Esophagus (tissue), 2 donors: Measurements from ENCODE around the gene MIF4GD. TPM values are rescaled to one million over a fixed set of nuclear protein-coding genes. Genes with fewer than 3 reads are reported as not detected.

Experiments used
- H3K27ac ChIP-seq, 2 donors: one replicate each; pipeline ENCODE4 v1.5.1; 2013; ENCODE audit warnings: low read depth in 2 of 2, mild to moderate bottlenecking in 2 of 2, inconsistent platforms in 1 of 2, low read length in 1 of 2, moderate library complexity in 1 of 2
- H3K27me3 ChIP-seq, 2 donors: one replicate each; pipeline ENCODE4 v1.6.1; 2013; ENCODE audit warnings: low read length in 2 of 2, control low read depth in 1 of 2, mild to moderate bottlenecking in 1 of 2; ENCODE audit not compliant: insufficient read depth in 2 of 2, control insufficient read depth in 1 of 2
- H3K36me3 ChIP-seq, 2 donors: one replicate each; pipeline ENCODE4 v1.6.1; 2013; ENCODE audit warnings: low read length in 1 of 2; ENCODE audit not compliant: control insufficient read depth in 2 of 2, insufficient read depth in 2 of 2
- H3K4me1 ChIP-seq, 2 donors: one replicate each; pipeline ENCODE4 v1.6.1; 2013; ENCODE audit warnings: low read length in 1 of 2; ENCODE audit not compliant: control insufficient read depth in 2 of 2, insufficient read depth in 2 of 2
- H3K4me3 ChIP-seq, 2 donors: one replicate each; pipeline ENCODE4 v1.5.1; 2013; ENCODE audit warnings: low read length in 2 of 2, mild to moderate bottlenecking in 2 of 2, low read depth in 1 of 2, moderate library complexity in 1 of 2
- H3K9me3 ChIP-seq, 2 donors: one replicate each; pipeline ENCODE4 v1.6.1; 2013; ENCODE audit warnings: mild to moderate bottlenecking in 2 of 2, low read depth in 1 of 2, low read length in 1 of 2, moderate library complexity in 1 of 2; ENCODE audit not compliant: control insufficient read depth in 2 of 2, insufficient read depth in 1 of 2
- WGBS, 2 donors: extraction: QIAGEN DNeasy Blood & Tissue Kit; methylation state at CpG; one replicate each; pipeline ENCODE4 v1.1.7; 2013; 5-methylcytosine and 5-hydroxymethylcytosine counted together
- polyA plus RNA-seq, 2 donors: library from polyadenylated mRNA; stranded (reverse); fragments of 200-250 nt; gene quantifications; one replicate each; pipeline ENCODE4 v1.2.3, GENCODE V29; 2013
- donor health status: healthy with polysubstance abuse.
- donor health status: Bipolar disorder and iron deficiency.

MIF4GD gene, protein sequence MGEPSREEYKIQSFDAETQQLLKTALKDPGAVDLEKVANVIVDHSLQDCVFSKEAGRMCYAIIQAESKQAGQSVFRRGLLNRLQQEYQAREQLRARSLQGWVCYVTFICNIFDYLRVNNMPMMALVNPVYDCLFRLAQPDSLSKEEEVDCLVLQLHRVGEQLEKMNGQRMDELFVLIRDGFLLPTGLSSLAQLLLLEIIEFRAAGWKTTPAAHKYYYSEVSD
- polyA plus RNA-seq = 10 to 100 TPM in 1 of 2 donors, 1 to 10 TPM in 1; 9.3 to 23.3 TPM

DNA sequence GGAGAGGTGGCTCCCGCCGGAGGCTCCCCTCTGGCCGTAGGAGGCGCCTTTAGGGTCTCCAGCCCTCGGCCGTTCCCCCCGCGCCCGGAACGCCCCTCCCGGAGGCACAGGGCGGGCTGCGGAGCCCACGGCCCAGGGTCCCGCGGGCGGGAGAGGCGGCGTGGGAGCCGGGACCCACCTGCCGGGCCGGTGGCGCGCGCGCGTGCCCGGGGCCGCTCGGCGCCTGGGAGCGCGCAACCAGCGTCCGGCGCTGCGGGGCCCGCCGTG, at the start of gene MIF4GD:
Gene MIF4GD, minus strand, starts transcription at position 266 of the 267 bp plus-strand sequence. CDS start 1,036 bp downstream, outside the sequence.
- Histone ChIP-seq H3K9me3 (no peaks in the 10 kb centered on the region), H3K4me1 (peaks cover 0 to 15% of the 10 kb centered on the region in 2 donors), H3K4me3 (peak within 1 kb of the TSS; percentile 70 to 84), H3K27me3 (no peaks in the 10 kb centered on the region), H3K27ac (peak within 1 kb of the TSS; percentile 93 to 95), H3K36me3 (peaks cover 0 to 13% of the 10 kb centered on the region in 2 donors)
- WGBS, 2 donors = 1% methylated on average over 22 to 39 of the region's 39 CpGs

DNA sequence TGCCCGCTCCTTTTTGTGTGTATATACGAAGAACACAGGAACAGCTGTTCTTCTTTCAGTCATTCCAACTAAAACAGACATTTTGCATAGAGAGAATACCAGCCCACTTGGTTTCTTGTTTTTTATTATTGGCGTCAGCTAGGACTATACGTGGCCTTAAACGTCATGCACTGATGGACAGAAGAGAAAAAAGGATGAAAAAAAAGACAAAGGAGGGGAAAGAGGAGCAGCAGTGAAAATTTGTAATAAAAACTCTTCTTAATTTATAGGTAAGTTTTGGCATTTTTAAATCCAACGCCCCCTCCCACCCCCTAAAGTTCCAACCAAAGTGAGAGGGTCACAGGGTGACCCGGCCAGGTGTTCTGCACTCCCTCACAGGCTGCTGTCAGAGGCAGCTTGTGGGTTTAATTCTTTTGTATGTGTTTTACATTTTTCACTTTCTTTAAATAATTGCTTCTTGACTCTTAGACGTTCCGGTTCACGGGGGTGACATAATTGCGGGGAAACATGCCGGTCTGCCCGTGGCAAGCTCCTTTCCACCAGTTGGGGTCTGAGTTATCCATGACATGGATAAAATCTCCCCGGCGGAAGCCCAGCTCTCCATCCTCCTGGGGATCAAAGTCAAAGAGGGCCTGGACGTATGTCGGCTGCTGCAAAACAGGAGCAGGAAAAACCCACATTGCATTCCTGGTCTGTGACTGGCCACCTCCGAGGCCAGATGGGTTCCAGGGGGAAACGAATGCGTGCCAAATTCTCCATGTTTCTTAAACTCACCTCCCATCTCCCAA, 49.1 kb upstream of the MIF4GD start:
- WGBS, 2 donors = 85 to 86% methylated on average over 20 of the region's 20 CpGs
- Histone ChIP-seq H3K36me3 (peaks cover 4 to 25% of the 10 kb centered on the region in 2 donors), H3K4me3 (no peak overlapping the region), H3K27ac (no peak overlapping the region), H3K4me1 (no peaks in the 10 kb centered on the region), H3K9me3 (no peaks in the 10 kb centered on the region), H3K27me3 (no peaks in the 10 kb centered on the region)

DNA sequence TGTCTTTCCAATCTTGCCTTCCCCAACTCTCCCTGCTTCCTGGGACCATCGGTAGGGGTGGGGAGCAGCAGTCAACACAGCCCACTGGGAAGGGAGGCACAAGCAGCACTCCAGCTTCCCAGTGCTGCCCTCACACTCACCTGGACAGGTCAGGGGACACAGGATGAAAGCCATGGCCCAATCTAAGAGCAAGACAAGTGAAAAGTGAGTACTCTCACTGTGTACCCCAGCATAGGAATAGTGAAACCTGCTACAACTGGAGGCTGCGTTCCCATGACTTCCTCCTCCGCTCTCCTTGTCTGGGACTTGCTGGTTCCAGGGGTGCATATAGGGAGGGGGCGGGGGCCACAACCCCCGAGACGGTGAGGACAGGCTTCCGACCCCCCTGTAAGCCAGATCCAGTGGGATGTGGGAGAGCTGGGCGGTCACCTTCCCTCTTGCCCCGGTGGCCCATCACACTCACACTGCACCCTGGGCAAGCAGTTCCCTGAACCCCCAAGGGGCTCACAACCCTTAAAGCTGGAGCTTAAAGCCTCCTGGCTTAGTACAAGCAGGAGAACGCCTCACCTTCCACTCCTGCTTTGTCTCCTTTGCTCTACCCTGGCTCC, 47.7 kb upstream of the MIF4GD start:
- no peaks in the 10 kb centered on the region for H3K27me3 ChIP-seq
- H3K36me3 ChIP-seq = peaks cover 4 to 25% of the 10 kb centered on the region in 2 donors
- 90 to 91% methylated on average over 10 of the region's 10 CpGs for WGBS, 2 donors
- no peaks in the 10 kb centered on the region for H3K9me3 ChIP-seq
- H3K4me3 ChIP-seq = no peak overlapping the region
- no peak overlapping the region for H3K27ac ChIP-seq
- H3K4me1 ChIP-seq = no peaks in the 10 kb centered on the region

DNA sequence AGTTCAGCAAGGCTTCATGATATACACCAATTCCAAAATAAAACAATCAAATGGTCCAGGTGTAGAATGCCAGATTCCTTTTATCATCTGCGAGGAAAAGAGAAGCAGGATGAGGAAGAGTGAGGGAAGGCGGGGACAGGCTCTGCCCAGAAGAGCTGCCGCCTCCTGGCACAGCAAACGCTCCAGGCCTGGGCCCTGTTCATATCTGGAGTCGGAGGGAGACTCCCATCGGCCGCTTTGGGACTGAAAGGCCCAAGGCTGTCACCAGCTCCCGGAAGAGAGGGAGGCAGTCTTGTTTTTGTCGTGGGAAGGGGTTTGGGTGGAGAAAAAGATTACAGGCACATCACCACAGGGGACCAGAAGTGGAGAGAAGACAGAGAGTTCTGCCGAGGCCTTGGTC, 47.2 kb upstream of the MIF4GD start:
- no peak overlapping the region for H3K27ac ChIP-seq
- 77 to 78% methylated on average over 10 of the region's 10 CpGs for WGBS, 2 donors

DNA sequence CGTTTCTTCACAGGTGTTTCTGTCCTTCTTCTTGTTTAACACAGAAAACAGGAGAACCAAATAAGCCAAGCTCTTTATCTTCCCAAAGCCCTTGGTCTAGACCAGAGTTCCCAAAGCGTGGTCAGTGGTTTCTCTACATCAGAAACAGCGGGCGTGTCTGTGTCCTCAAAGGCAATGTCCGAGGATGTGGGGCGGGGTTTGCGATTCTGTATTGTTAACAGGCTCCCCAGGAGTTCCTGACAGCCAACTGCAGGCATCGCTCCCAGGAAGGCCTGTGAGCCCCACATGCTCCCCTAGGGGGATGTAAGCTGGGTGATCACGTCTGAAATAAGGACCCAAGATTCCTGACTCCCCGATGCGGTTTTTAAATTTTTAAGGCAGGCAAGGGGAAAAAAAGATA, 46.6 kb upstream of the MIF4GD start:
- peaks cover 4 to 25% of the 10 kb centered on the region in 2 donors for H3K36me3 ChIP-seq
- no peaks in the 10 kb centered on the region for H3K27me3 ChIP-seq
- no peaks in the 10 kb centered on the region for H3K4me1 ChIP-seq
- H3K27ac ChIP-seq = no peak overlapping the region
- no peak overlapping the region for H3K4me3 ChIP-seq
- 76 to 77% methylated on average over 11 of the region's 11 CpGs for WGBS, 2 donors
- H3K9me3 ChIP-seq = no peaks in the 10 kb centered on the region

More for the DNA sequence above, 47.2 kb upstream of the MIF4GD start:
- Histone ChIP-seq H3K27me3 (no peaks in the 10 kb centered on the region), H3K4me3 (no peak overlapping the region), H3K36me3 (peaks cover 4 to 25% of the 10 kb centered on the region in 2 donors), H3K9me3 (no peaks in the 10 kb centered on the region), H3K4me1 (no peaks in the 10 kb centered on the region)

DNA sequence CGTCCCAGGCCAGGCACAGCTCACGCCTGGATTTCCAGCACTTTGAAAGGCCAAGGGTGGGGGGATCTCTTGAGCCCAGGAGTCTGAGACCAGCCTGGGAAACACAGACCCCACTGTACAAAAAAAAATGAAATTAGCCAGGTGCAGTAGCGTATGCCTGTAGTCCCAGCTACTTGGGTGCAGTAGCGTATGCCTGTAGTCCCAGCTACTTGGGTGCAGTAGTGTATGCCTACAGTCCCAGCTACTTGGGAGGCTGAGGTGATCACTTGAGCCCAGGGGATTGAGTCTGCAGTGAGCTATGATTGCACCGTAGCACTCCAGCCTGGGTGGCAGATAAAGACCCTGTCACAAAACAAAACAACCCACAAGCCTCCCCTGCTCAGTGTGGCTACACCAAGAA, 45.2 kb upstream of the MIF4GD start:
- H3K27ac ChIP-seq = no peak overlapping the region
- peaks cover 0 to 19% of the 10 kb centered on the region in 2 donors for H3K36me3 ChIP-seq
- 78 to 84% methylated on average over 5 of the region's 5 CpGs for WGBS, 2 donors
- H3K27me3 ChIP-seq = no peaks in the 10 kb centered on the region
- H3K4me1 ChIP-seq = no peaks in the 10 kb centered on the region
- no peaks in the 10 kb centered on the region for H3K9me3 ChIP-seq
- no peak overlapping the region for H3K4me3 ChIP-seq

DNA sequence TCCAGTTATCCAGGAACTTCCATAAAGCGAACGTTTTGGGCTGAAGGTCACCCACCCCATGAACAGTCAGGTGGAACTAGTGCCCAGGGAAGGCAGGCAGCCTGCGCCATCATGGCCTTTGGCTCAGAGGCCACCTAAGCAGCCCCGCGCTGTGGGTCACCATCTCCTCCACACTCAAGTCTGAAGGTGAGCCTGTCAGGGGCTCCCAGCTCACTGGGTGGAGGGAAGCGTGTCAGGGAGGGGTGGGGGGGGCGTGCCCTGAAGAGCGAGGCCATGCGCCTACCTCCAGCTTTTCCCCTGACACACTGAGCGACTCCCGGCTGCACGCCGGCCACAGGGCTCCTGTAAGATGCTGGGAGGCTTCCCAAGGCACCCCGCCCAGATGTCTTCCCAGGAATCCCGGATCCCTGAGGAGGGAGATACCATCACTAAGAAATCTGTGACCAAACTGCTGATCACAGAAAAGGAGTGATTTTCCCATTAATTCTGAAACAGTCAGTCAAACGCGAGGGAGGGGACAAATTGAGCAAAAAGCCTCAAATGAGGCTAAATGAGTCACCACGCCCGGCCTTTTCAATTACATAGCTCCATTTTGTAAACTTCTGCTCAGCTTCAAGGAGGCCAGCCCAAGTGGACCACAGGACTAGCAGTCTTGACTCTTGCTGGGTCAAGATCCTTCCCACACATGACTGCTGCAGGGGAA, 44.7 kb upstream of the MIF4GD start:
- Histone ChIP-seq H3K9me3 (no peaks in the 10 kb centered on the region), H3K27me3 (no peaks in the 10 kb centered on the region), H3K4me3 (no peak overlapping the region), H3K27ac (no peak overlapping the region), H3K36me3 (peaks cover 0 to 15% of the 10 kb centered on the region in 2 donors), H3K4me1 (no peaks in the 10 kb centered on the region)
- 80 to 81% methylated on average over 19 of the region's 19 CpGs for WGBS, 2 donors

DNA sequence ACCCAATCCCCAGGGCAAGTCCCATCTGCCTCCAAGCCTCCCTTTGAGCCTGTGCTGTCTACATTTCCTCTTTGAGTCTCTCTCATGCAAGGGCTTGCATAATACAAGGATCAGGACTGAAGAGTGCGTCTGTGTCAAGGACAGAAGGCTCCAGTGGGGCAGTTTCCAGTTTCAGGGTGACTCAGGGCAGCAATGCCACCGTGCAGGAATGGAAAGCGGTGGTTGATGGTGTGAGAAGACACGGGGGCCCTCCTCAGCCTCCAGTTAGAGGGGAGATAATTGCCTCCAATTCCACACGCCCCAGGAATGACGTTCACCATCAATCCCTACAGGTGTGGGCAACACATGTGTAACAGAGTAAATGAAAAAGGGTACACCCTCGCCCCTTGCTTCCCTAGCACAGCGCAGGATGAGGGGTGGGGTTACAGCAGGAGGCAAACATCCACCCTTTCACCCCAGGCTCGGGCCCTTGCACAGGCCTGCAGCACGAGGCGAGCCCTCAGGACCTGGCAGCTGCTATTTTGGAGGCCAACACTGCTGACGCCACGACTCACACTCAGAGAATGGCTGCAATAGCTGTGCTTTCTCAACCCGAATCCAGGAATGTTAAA, 43.0 kb upstream of the MIF4GD start:
- WGBS, 2 donors = 63 to 66% methylated on average over 14 of the region's 14 CpGs
- H3K27me3 ChIP-seq = no peaks in the 10 kb centered on the region
- H3K4me3 ChIP-seq = no peak overlapping the region
- H3K4me1 ChIP-seq = peaks cover 2 to 3% of the 10 kb centered on the region in 2 donors
- peak overlapping the region in 1 of 2 donors; percentile 55 for H3K27ac ChIP-seq
- no peaks in the 10 kb centered on the region for H3K9me3 ChIP-seq
- peaks cover 0 to 8% of the 10 kb centered on the region in 2 donors for H3K36me3 ChIP-seq
